H1 (cell line): Measurements from ENCODE around the gene MYMX. TPM values are rescaled to one million over a fixed set of nuclear protein-coding genes. Genes with fewer than 3 reads are reported as not detected.
"Not testable (repeated sequence)": the region's sequence is repeated elsewhere in the genome, so short reads cannot be mapped to it uniquely, and the experiment has no call there.

Experiments used
- CTCF ChIA-PET: fragments of 300-600 bp; sonication (Branson Sonifier 250); formaldehyde crosslinking; loops from one replicate; lab custom pipeline; 2021; ENCODE audit not compliant: partially characterized antibody; lab: Charles Lee
- POLR2A ChIA-PET: fragments of 300-600 bp; sonication (Branson Sonifier 250); formaldehyde crosslinking; loops from one replicate; lab custom pipeline; 2021; ENCODE audit warnings: inconsistent platforms; ENCODE audit not compliant: partially characterized antibody; lab: Charles Lee
- DNase-seq, 2 experiments: peaks; one replicate each; pipeline versions ENCODE4 v3.0.0 to v3.0.0-alpha.2; 2010 to 2022; ENCODE audit warnings: low spot score in 2 of 2, low read depth in 1 of 2, mixed read lengths in 1 of 2
- FAIRE-seq: peaks from 2 replicates; lab custom pipeline; 2011; peaks lifted over from hg19 to GRCh38; lab: Jason Lieb, UNC
- H2AFZ ChIP-seq: 2 replicates; pipeline ENCODE4 v1.8.1; 2012; ENCODE audit warnings: low read length, inconsistent platforms
- H2AK5ac ChIP-seq: 2 replicates; pipeline ENCODE4 v1.6.1; 2013; ENCODE audit warnings: low read depth, low read length
- H2BK120ac ChIP-seq: replicated peaks from 2 replicates; pipeline ENCODE3; 2013; ENCODE audit warnings: low read depth, low read length, inconsistent platforms
- H2BK12ac ChIP-seq: 2 replicates; pipeline ENCODE4 v1.6.1; 2013; ENCODE audit warnings: low read depth, low read length
- H2BK15ac ChIP-seq: 2 replicates; pipeline ENCODE4 v1.6.1; 2013; ENCODE audit warnings: low read length
- H2BK20ac ChIP-seq: 2 replicates; pipeline ENCODE4 v1.6.1; 2013; ENCODE audit warnings: low read length
- H2BK5ac ChIP-seq: 2 replicates; pipeline ENCODE4 v1.6.1; 2013; ENCODE audit warnings: low read depth, low read length
- H3K14ac ChIP-seq: 2 replicates; pipeline ENCODE4 v1.6.1; 2013; ENCODE audit warnings: inconsistent platforms; ENCODE audit not compliant: insufficient read length
- H3K18ac ChIP-seq: 2 replicates; pipeline ENCODE4 v1.6.1; 2013; ENCODE audit warnings: low read length; ENCODE audit errors: extremely low read depth
- H3K23ac ChIP-seq: 2 replicates; pipeline ENCODE4 v1.6.1; 2013; ENCODE audit warnings: inconsistent platforms; ENCODE audit not compliant: insufficient read length
- H3K23me2 ChIP-seq: 2 replicates; pipeline ENCODE4 v1.6.1; 2013; ENCODE audit warnings: low read depth, low read length
- H3K27ac ChIP-seq: 2 replicates; pipeline ENCODE4 v1.6.1; 2011; ENCODE audit warnings: low read depth, low read length, inconsistent platforms
- H3K27me3 ChIP-seq, 4 experiments: replicated peaks in 1 of 4; 1 replicate in 1 of 4; 2 replicates in 3 of 4; pipeline versions ENCODE4 v1.6.1 to v1.8.1; 2011 to 2013; ENCODE audit warnings: low read length in 3 of 4, mild to moderate bottlenecking in 3 of 4, inconsistent platforms in 2 of 4, mixed read lengths in 2 of 4, moderate library complexity in 1 of 4; ENCODE audit not compliant: control insufficient read depth in 3 of 4, insufficient read depth in 3 of 4; ENCODE audit errors: extremely low read depth in 1 of 4
- H3K36me3 ChIP-seq, 4 experiments: 2 replicates each; pipeline versions ENCODE4 v1.6.1 to v1.8.1; 2011 to 2013; ENCODE audit warnings: mild to moderate bottlenecking in 4 of 4, low read length in 3 of 4, moderate library complexity in 2 of 4, control low read depth in 1 of 4, inconsistent platforms in 1 of 4; ENCODE audit not compliant: insufficient read depth in 4 of 4, control insufficient read depth in 2 of 4
- H3K4ac ChIP-seq: replicated peaks from 2 replicates; pipeline ENCODE3; 2013; ENCODE audit warnings: low read length, low read depth, mixed read lengths, inconsistent platforms; ENCODE audit not compliant: insufficient read length
- H3K4me1 ChIP-seq, 4 experiments: replicated peaks in 1 of 4; 1 replicate in 1 of 4; 2 replicates in 3 of 4; pipeline versions ENCODE4 v1.6.1 to v1.8.1; 2011 to 2013; ENCODE audit warnings: low read length in 3 of 4, inconsistent platforms in 2 of 4, mixed read lengths in 1 of 4; ENCODE audit not compliant: insufficient read depth in 4 of 4, control insufficient read depth in 3 of 4
- H3K4me2 ChIP-seq, 2 experiments: 2 replicates each; pipeline versions ENCODE4 v1.6.1 to v1.8.1; 2011 to 2013; ENCODE audit warnings: low read depth in 2 of 2, low read length in 2 of 2, control low read depth in 1 of 2, inconsistent platforms in 1 of 2, mild to moderate bottlenecking in 1 of 2; ENCODE audit not compliant: insufficient read depth in 1 of 2
- H3K4me3 ChIP-seq, 4 experiments: fragments of 200-600, 300-600 bp in 1 of 4; sonication (generic), shearing (Covaris generic), sonication (Bioruptor Twin) in 1 of 4; 2 replicates each; pipeline versions ENCODE4 v1.5.1 to v1.8.1; 2011 to 2016; ENCODE audit warnings: low read length in 4 of 4, low read depth in 3 of 4, control low read depth in 2 of 4, inconsistent platforms in 2 of 4, mild to moderate bottlenecking in 2 of 4, mixed read lengths in 1 of 4, moderate library complexity in 1 of 4; ENCODE audit not compliant: insufficient read depth in 2 of 4; ENCODE audit errors: extremely low read depth in 1 of 4
- H3K56ac ChIP-seq: replicated peaks from 2 replicates; pipeline ENCODE3; 2013; ENCODE audit warnings: low read depth, mild to moderate bottlenecking, mixed read lengths, low read length, inconsistent platforms; ENCODE audit not compliant: insufficient read length
- H3K79me1 ChIP-seq: 2 replicates; pipeline ENCODE4 v1.6.1; 2013; ENCODE audit warnings: low read depth, low read length, control low read depth
- H3K79me2 ChIP-seq, 2 experiments: 2 replicates each; pipeline versions ENCODE4 v1.6.1 to v1.8.1; 2012 to 2013; ENCODE audit warnings: low read length in 2 of 2, mild to moderate bottlenecking in 2 of 2, inconsistent platforms in 1 of 2; ENCODE audit not compliant: insufficient read depth in 2 of 2, control insufficient read depth in 1 of 2
- H3K9ac ChIP-seq, 4 experiments: replicated peaks in 1 of 4; 1 replicate in 1 of 4; 2 replicates in 3 of 4; pipeline versions ENCODE4 v1.6.1 to v1.8.1; 2011 to 2013; ENCODE audit warnings: low read depth in 3 of 4, low read length in 3 of 4, control low read depth in 2 of 4, mild to moderate bottlenecking in 2 of 4, moderate library complexity in 2 of 4, inconsistent platforms in 1 of 4; ENCODE audit errors: extremely low read depth in 1 of 4
- H3K9me3 ChIP-seq, 2 experiments: 2 replicates each; pipeline versions ENCODE4 v1.6.1 to v1.8.1; 2012 to 2013; ENCODE audit warnings: mild to moderate bottlenecking in 2 of 2, moderate library complexity in 2 of 2, control low read depth in 1 of 2, inconsistent platforms in 1 of 2, low read depth in 1 of 2, low read length in 1 of 2, mixed read lengths in 1 of 2; ENCODE audit not compliant: insufficient read depth in 2 of 2
- H4K20me1 ChIP-seq, 2 experiments: replicated peaks in 1 of 2; 2 replicates each; pipeline versions ENCODE3 to v1.8.1; 2011 to 2013; ENCODE audit warnings: inconsistent platforms in 2 of 2, low read length in 2 of 2, mild to moderate bottlenecking in 1 of 2; ENCODE audit not compliant: insufficient read depth in 2 of 2, control insufficient read depth in 1 of 2
- H4K5ac ChIP-seq: 2 replicates; pipeline ENCODE4 v1.6.1; 2013; ENCODE audit warnings: low read length, low read depth, mixed read lengths, inconsistent platforms; ENCODE audit not compliant: insufficient read length
- H4K8ac ChIP-seq: 2 replicates; pipeline ENCODE4 v1.8.0; 2013; ENCODE audit warnings: mild to moderate bottlenecking, moderate library complexity, low read length, inconsistent platforms; ENCODE audit not compliant: insufficient read depth; ENCODE audit errors: extremely low read depth
- H4K91ac ChIP-seq: replicated peaks from 2 replicates; pipeline ENCODE3; 2013; ENCODE audit warnings: low read length, mixed read lengths, inconsistent platforms; ENCODE audit not compliant: insufficient read length
- CEBPB ChIP-seq: IDR thresholded peaks from 2 replicates; pipeline ENCODE4 v1.6.1; 2012; ENCODE audit warnings: low read depth, low read length
- CHD2 ChIP-seq: IDR thresholded peaks from 2 replicates; pipeline ENCODE4 v1.6.1; 2012; ENCODE audit warnings: low read length, improper control_type of control experiment
- CREB1 ChIP-seq: IDR thresholded peaks from 2 replicates; pipeline ENCODE4 v1.6.1; 2012; ENCODE audit warnings: inconsistent platforms
- EP300 ChIP-seq, 2 experiments: IDR thresholded peaks; 1 replicate in 1 of 2; 2 replicates in 1 of 2; pipeline ENCODE4 v1.6.1; 2011 to 2012; ENCODE audit warnings: low read depth in 2 of 2, low read length in 2 of 2, mild to moderate bottlenecking in 2 of 2, borderline replicate concordance in 1 of 2, inconsistent platforms in 1 of 2, moderate library complexity in 1 of 2
- HDAC2 ChIP-seq, 2 experiments: fragments of 300-600 bp in 1 of 2; sonication (generic) in 1 of 2; IDR thresholded peaks; 2 replicates each; pipeline ENCODE4 v1.6.1; 2011 to 2012; ENCODE audit warnings: low read depth in 2 of 2, low read length in 2 of 2, mild to moderate bottlenecking in 2 of 2, moderate library complexity in 2 of 2, borderline replicate concordance in 1 of 2, inconsistent platforms in 1 of 2
- KDM4A ChIP-seq: IDR thresholded peaks from one replicate; pipeline ENCODE4 v1.7.1; 2012; ENCODE audit warnings: low read depth, mild to moderate bottlenecking, moderate library complexity, low read length, inconsistent platforms; ENCODE audit not compliant: severe bottlenecking
- RBBP5 ChIP-seq: IDR thresholded peaks from 2 replicates; pipeline ENCODE4 v1.7.1; 2012; ENCODE audit warnings: low read depth, mild to moderate bottlenecking, inconsistent platforms, low read length, moderate library complexity, borderline replicate concordance
- SIN3A ChIP-seq, 2 experiments: IDR thresholded peaks in 1 of 2; conservative IDR thresholded peaks in 1 of 2; 2 replicates each; pipeline ENCODE4 v1.6.1; 2011 to 2012; ENCODE audit warnings: low read length in 2 of 2, improper control_type of control experiment in 1 of 2, low read depth in 1 of 2, mild to moderate bottlenecking in 1 of 2
- WGBS, 2 experiments: shearing (Covaris generic) in 1 of 2; methylation state at CpG; one replicate each; pipeline versions ENCODE4 v1.1.6 to v1.1.7; 2013 to 2015; ENCODE audit warnings: low lambda C conversion rate in 2 of 2, mixed read lengths in 2 of 2, inconsistent platforms in 1 of 2, low coverage in 1 of 2, missing lambda C conversion rate in 1 of 2; ENCODE audit not compliant: insufficient replicate concordance in 2 of 2, insufficient coverage in 1 of 2, insufficient read length in 1 of 2; ENCODE audit errors: extremely low coverage in 1 of 2, missing lambda C conversion rate in 1 of 2; 5-methylcytosine and 5-hydroxymethylcytosine counted together
- polyA plus RNA-seq, 7 experiments: library from polyadenylated mRNA; depleted of rRNA in 3 of 7; stranded (reverse) in 5 of 7; unstranded in 2 of 7; fragments of >200 nt in 5 of 7; fragments of 200-250 nt in 2 of 7; gene quantifications; 1 replicate in 5 of 7; 2 replicates in 1 of 7; 4 replicates in 1 of 7; pipeline versions ENCODE4 v1.2.1 to v1.2.3, GENCODE V29; 2011 to 2013; ENCODE audit warnings: missing spikeins in 2 of 7, mixed read lengths in 2 of 7
- total RNA-seq: library from RNA; stranded (reverse); fragmentation: NEBNext Ultra II Directional; extraction: Animal tissue kit (Norgen Biotek cat#: 25700); gene quantifications from 2 replicates; pipeline ENCODE4 v1.2.1, GENCODE V29; 2021
- TF ChIP-seq, protein P1 (sequence below): IDR thresholded peaks from 2 replicates; pipeline ENCODE4 v1.6.1; 2012; ENCODE audit warnings: inconsistent platforms

Gene MYMX
- total and polyA plus RNA-seq, 2 of the 8 experiments (the other 6 are each of a cell fraction or from before 2014, with no cell fraction given) = 4.7 to 6.9 TPM

GRCh38 chr6:44194326-44194725 is 22.4 kb upstream of the MYMX start (continued):
- TF ChIP-seq EP300 (IDR thresholded peaks at IDR 0.05; ENCODE audit: borderline replicate concordance in 1 of 2, low read depth in 2 of 2, low read length in 2 of 2) (no peak), KDM4A (no peak), RBBP5 (no peak), HDAC2 (IDR thresholded peaks at IDR 0.05; ENCODE audit: borderline replicate concordance in 1 of 2, low read depth in 2 of 2, low read length in 2 of 2) (no peak), CHD2 (no peak), SIN3A (conservative IDR thresholded peaks at IDR 0.05 in 1 of 2, IDR thresholded peaks at IDR 0.05 in 1 of 2; ENCODE audit: low read depth in 1 of 2, low read length in 2 of 2) (no peak), CREB1 (no peak), CEBPB (no peak)
- TF ChIP-seq, protein P1, sequence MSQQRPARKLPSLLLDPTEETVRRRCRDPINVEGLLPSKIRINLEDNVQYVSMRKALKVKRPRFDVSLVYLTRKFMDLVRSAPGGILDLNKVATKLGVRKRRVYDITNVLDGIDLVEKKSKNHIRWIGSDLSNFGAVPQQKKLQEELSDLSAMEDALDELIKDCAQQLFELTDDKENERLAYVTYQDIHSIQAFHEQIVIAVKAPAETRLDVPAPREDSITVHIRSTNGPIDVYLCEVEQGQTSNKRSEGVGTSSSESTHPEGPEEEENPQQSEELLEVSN = no peak

DNA sequence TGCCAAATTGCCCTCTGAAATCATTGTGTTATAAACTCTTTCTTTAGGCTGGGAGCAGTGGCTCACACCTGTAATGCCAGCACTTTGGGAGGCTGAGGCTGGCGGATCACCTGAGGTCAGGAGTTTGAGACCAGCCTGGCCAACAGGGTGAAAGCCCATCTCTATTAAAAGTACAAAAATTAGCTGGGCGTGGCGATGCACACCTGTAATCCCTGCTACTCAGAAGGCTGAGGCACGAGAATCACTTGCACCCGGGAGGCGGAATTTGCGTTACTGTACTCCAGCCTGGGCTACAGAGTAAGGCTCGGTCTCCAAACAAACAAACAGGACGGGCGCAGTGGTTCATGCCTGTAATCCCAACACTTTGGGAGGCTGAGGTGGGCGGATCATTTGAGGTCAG is 20.4 kb upstream of the MYMX start:
- not testable (repeated sequence) for H3K79me2 ChIP-seq, DNase-seq, H3K4ac ChIP-seq, FAIRE-seq, H3K9ac ChIP-seq, H4K20me1 ChIP-seq, H3K9me3 ChIP-seq, H4K5ac ChIP-seq, H3K79me1 ChIP-seq, H3K14ac ChIP-seq, H4K91ac ChIP-seq, H4K8ac ChIP-seq, H3K4me3 ChIP-seq, H2BK5ac ChIP-seq, H3K23ac ChIP-seq, H2BK20ac ChIP-seq, H3K23me2 ChIP-seq, H2BK12ac ChIP-seq, H3K18ac ChIP-seq, H3K4me2 ChIP-seq, H2AFZ ChIP-seq, H3K27ac ChIP-seq, H3K36me3 ChIP-seq, H3K56ac ChIP-seq, H3K27me3 ChIP-seq, H2BK120ac ChIP-seq, H2BK15ac ChIP-seq, H2AK5ac ChIP-seq
- POLR2A ChIA-PET = interaction anchor here (1.7 kb wide), 1 partner anchor 51 kb away, joined by 7 read pairs; no protein-coding TSS in a partner anchor
- CTCF ChIA-PET = interaction anchor here (0.6 to 2.0 kb wide), 7 partner anchors 9 to 109 kb away, joined by 3 to 7 read pairs (median 3); no protein-coding TSS in a partner anchor
- WGBS, 2 experiments = 85% methylated on average over 11 of the region's 11 CpGs; no CpG with 5 or more reads in 1 of the 2 experiments
- H3K4me1 ChIP-seq = peaks cover 4 to 16% (median 10%) of the 10 kb centered on the region in 4 experiments
